ENCODE results near the gene MAP2K2.

- TF ChIP-seq CTCF (IDR thresholded peaks at IDR 0.05) = no peak
- TF ChIP-seq POLR2A (IDR thresholded peaks at IDR 0.05) = peak; percentile 12 to 44 (median 42)
These were observed 56.4 kb downstream of the MAP2K2 start for GRCh38 chr19:4067396-4068046.

All from body of pancreas (tissue), 4 donors.